Measurements from ENCODE around the gene EHMT1.

GRCh38 chr9:137802021-137802420 is 183.2 kb downstream of the EHMT1 start:
- TF ChIP-seq CTCF (IDR thresholded peaks at IDR 0.05) (no peak), POLR2AphosphoS5 (IDR thresholded peaks at IDR 0.05; ENCODE audit: low read depth, low read length) (no peak), SIN3A (IDR thresholded peaks at IDR 0.05; ENCODE audit: borderline replicate concordance, insufficient read depth, low read depth, low read length) (no peak), REST (IDR thresholded peaks at IDR 0.05; ENCODE audit: insufficient read depth in 1 of 2, low read depth in 2 of 2, low read length in 1 of 2) (no peak)

Measured in Panc1 (cell line).